Activated CD8-positive, alpha-beta memory T cell treated with anti-CD3 and anti-CD28 coated beads for 36 hours (primary cell): ENCODE measurements around the gene GPR25. TPM values are rescaled to one million over a fixed set of nuclear protein-coding genes. Genes with fewer than 3 reads are reported as not detected.

Source experiments
- CTCF ChIA-PET: fragments of 350-600 bp; sonication (Branson Sonifier 250); formaldehyde crosslinking; loops from one replicate; lab custom pipeline; 2021; ENCODE audit warnings: antibody characterized with exemption; lab: Charles Lee
- POLR2A ChIA-PET: fragments of 350-600 bp; sonication (Branson Sonifier 250); formaldehyde crosslinking; loops from one replicate; lab custom pipeline; 2021; ENCODE audit warnings: antibody characterized with exemption; lab: Charles Lee
- total RNA-seq, 2 experiments: library from RNA; stranded (reverse); gene quantifications; one replicate each; pipeline ENCODE4 v1.2.3, GENCODE V29; 2021

Gene GPR25
- total RNA-seq, 2 experiments from 2014 or later: not detected

- ChIA-PET CTCF (interaction anchor here (3.9 kb wide), 1 partner anchor 10 kb away, joined by 19 read pairs; no protein-coding TSS in a partner anchor), POLR2A (interaction anchor here (0.8 to 2.2 kb wide), 5 partner anchors 9 to 27 kb away, joined by 4 to 19 read pairs (median 10); no protein-coding TSS in a partner anchor)
Observed at GRCh38 chr1:200889571-200889970, 16.8 kb downstream of the GPR25 start.

DNA sequence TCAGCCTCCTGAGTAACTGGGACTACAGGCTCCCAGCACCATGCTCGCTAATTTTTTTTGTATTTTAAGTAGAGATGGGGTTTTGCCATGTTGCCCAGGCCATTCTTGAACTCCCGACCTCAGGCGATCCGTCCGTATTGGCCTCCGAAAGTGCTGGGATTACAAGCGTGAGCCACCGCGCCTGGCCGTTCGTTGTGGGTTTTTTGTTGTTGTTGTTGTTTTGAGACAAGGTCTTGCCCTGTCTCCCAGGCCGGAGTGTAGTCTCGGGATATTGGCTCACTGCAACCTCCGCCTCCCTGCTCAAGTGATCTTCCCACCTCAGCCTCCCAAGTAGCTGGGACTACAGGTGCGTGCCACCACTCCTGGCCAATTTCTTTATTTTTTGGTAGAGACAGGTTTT lies 17.2 kb downstream of the GPR25 start:
- CTCF ChIA-PET: interaction anchor here (0.6 to 3.9 kb wide), 5 partner anchors 10 to 29 kb away, joined by 3 to 19 read pairs (median 5); no protein-coding TSS in a partner anchor
- POLR2A ChIA-PET: interaction anchor here (0.9 to 2.2 kb wide), 4 partner anchors 10 to 23 kb away, joined by 4 to 19 read pairs (median 7); no protein-coding TSS in a partner anchor

DNA sequence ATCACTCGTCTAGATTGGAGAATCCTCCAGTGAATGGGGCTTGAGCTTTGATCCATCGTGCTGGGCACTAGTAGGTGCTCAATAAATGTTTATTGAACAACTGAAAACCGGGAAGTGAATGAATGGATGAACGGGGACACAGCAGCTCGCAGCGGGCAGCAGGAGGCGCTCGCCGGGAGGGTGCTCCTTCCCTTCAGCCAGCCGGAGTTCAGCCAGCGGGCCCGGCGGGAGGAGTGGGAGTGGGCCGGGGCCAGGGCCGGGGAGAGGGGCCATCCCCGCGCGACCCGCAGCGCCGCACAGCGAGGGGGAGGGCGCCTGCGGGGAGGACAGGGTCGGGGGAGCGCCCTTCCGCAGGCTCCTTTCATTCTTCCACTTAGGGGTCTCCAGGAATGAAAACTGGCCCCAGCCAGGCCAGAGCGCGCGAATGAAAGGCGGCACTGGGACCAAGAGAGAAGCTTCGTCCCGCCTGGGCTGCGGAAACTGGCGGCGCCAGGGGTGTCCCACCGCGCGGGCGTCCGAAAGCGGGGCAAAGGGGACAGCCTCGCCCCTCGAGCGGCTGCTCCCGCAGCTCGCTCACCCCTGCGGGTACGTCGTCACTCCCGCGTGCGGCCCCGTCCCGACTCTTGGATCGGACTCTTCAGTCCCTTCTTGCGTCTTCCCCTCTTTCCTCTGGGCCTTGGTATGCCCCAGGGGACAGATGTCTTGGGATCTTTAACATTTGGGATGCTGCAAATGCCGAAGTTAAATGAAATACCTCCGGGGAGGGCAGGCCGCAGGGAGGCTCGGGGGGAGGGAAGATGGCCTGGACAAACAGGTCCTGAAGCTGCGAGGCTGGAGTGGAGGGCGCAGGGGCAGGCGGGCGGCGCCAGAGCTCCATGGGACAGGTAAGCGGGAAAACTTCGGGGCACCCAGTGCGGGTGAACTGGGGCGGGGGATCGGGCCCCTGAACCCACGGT lies 18.3 kb downstream of the GPR25 start:
- POLR2A ChIA-PET: interaction anchor here (0.6 to 0.8 kb wide), 3 partner anchors 11 to 266 kb away, joined by 3 to 6 read pairs (median 3); partner anchors contain the start of gene DDX59
- CTCF ChIA-PET: interaction anchor here (0.6 to 3.9 kb wide), 6 partner anchors 11 to 34 kb away, joined by 3 to 19 read pairs (median 5); no protein-coding TSS in a partner anchor

- ChIA-PET POLR2A (interaction anchor here (0.6 to 0.8 kb wide), 3 partner anchors 12 to 267 kb away, joined by 3 to 6 read pairs (median 3); partner anchors contain the start of gene DDX59), CTCF (interaction anchor here (1.0 to 2.4 kb wide), 3 partner anchors 13 to 24 kb away, joined by 3 to 9 read pairs (median 5); no protein-coding TSS in a partner anchor)
Observed at GRCh38 chr1:200891774-200892157, 19.0 kb downstream of the GPR25 start.

- ChIA-PET CTCF (interaction anchor here (2.4 kb wide), 1 partner anchor 12 kb away, joined by 9 read pairs; no protein-coding TSS in a partner anchor), POLR2A (no interaction called here)
Observed at GRCh38 chr1:200892546-200892945, 19.8 kb downstream of the GPR25 start.

- ChIA-PET CTCF (no interaction called here), POLR2A (no interaction called here)
Observed at GRCh38 chr1:200892958-200893357, 20.2 kb downstream of the GPR25 start.

GRCh38 chr1:200893411-200893901 lies 20.7 kb downstream of the GPR25 start:
- ChIA-PET CTCF (no interaction called here), POLR2A (no interaction called here)

DNA sequence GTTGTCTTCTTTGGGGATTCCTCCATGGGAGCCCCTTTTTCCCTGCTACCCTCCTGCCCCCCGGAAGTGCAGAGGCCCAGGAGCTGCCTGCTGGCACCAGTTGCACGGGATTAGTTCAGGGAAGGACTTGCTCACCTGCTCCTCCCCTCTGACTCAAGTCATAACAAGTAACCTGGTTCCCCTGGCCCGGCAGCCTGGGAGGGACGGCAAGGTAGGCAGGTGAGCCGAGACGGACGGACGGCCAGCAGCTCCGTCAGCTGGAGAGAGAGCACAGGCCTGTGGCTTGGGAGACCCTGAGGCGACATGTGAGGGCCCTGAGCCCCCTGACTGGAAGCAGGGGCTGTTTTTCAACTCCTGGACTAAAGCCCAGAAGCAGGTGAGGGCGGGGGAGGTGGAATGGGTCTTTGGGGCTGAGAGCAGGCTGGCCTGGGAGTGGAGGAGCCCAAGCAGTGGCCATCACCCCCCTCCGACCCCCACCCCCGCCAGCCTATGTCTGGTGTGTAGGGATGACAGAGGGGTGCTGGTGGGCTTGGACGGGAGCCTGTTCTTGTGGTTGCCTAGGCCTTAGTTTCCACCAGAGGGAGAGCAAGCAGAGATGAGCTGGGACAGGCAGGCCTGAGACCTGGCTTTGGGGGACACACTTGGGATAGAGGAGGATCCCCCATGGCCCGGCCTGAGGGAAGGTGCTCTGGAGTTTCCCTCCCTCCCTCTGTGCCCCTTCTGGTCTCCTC lies 22.1 kb downstream of the GPR25 start, which contains the start of gene INAVA:
Gene INAVA, plus strand, starts transcription at position 189 of the 731 bp plus-strand sequence. CDS start 3,501 bp downstream, outside the sequence.
- ChIA-PET POLR2A (interaction anchor here (0.6 kb wide), 1 partner anchor 45 kb away, joined by 3 read pairs; no protein-coding TSS in a partner anchor), CTCF (no interaction called here)

DNA sequence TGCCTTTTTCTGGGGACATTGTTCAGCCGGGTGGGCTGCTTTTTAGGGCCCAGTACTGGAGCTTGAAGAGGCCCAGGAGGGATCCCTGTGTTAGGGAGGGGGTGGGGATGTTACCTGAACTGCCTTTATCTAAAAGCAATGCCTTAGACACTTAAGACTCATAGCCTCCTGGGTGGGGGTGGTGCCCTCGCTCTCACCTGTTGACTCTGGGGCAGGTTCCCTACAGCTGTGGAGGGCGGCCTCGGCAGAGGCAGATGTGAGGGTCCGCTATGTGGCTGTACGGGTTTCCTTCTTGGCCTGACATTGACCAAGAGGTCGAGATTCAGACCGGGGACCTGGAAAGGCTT lies 22.6 kb downstream of the GPR25 start:
- CTCF ChIA-PET: no interaction called here

GRCh38 chr1:200895801-200896530 lies 23.2 kb downstream of the GPR25 start:
- POLR2A ChIA-PET: interaction anchor here (0.6 kb wide), 1 partner anchor 8 kb away, joined by 3 read pairs; no protein-coding TSS in a partner anchor
- CTCF ChIA-PET: interaction anchor here (0.6 to 1.0 kb wide), 2 partner anchors 16 to 124 kb away, joined by 3 read pairs; no protein-coding TSS in a partner anchor

More for the DNA sequence above, 22.6 kb downstream of the GPR25 start:
- POLR2A ChIA-PET: interaction anchor here (0.6 kb wide), 2 partner anchors 9 to 45 kb away, joined by 3 read pairs; no protein-coding TSS in a partner anchor

- POLR2A ChIA-PET: no interaction called here
- CTCF ChIA-PET: interaction anchor here (0.6 to 1.0 kb wide), 2 partner anchors 15 to 124 kb away, joined by 3 read pairs; no protein-coding TSS in a partner anchor
Observed at GRCh38 chr1:200896531-200897196, 23.9 kb downstream of the GPR25 start.

DNA sequence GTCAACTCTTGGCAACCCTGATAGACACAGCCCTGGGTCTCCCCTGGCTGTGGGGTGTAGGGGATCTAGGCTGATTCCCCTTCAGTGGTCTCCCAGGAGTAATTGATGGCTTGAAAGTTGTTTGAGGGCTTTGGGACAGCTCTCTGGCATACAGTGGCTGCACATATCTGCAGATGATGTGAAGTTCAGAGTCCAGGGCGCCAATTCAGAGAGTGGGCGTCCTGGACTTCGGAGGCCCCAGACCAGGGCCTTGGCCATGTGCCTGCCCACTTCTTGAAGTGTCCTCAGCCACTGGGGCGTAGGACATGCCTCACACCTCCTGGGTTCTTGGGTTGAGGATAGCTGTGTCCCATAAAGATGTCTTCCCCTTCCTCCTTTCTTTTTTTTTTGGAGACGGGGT lies 24.5 kb downstream of the GPR25 start:
- ChIA-PET CTCF (no interaction called here), POLR2A (no interaction called here)

- ChIA-PET CTCF (no interaction called here), POLR2A (no interaction called here)
Observed at GRCh38 chr1:200899015-200899386, 26.2 kb downstream of the GPR25 start.

DNA sequence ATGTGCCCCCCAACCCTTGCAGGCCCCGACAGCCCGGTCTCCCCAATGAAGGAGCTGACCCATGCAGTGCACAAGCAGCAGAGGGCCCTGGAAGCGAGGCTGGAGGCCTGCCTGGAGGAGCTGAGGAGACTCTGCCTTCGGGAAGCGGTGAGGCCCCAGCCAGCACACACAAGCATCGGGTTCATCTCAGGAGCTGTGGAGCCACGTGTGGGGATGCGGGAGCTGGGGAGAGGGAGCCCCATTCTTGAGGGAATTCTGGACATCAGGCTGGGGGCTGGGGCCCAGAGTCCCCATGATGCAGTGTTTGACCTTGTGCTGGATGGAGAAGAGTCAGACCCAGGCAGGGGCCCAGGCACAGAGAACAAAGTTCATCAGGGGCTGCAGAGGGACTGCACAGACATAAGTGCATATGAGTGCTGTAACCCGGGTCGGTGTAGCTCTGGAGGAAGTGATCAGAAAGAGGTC lies 26.7 kb downstream of the GPR25 start:
- CTCF ChIA-PET: no interaction called here
- POLR2A ChIA-PET: no interaction called here

DNA sequence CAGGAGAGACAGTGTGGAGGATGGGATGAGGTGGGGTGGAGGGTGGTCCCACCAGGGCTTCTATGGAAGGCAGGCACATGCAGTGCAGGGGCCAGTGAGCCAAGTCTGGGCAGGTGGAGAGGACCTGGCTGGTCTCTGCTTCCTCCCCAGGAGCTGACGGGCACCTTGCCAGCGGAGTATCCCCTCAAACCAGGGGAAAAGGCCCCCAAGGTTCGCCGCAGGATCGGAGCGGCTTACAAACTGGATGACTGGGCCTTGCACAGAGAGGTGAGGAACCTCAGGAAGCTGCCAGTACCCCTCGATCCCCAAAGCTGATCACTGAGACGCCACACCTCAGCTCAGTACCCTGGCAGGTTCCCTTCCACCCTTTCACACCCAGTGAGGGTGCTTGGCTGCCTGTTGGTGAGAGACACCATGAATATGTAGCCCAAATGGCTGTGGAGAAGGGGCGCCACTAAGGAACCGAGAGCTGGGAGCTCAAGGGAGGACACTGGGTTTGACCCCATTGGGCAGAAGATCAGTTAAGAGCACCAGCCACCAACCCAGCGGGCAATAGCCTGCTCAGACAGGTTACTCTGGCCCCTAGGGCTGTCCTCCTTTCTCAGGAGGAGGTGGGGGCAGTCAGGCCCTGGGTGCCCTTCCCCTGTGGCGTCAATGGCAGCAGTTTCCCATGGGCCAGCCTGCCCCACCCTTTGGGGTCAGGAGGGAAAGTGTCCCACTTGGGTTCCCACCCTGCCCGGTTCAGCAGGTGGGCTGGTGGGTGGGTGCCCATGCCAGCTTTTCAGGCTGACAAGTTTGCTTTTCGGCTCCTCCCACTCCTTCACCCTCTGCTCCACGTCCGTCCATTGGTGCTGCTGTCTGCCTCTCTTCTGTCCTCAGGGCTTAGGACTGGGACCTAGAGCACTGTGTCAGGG lies 27.4 kb downstream of the GPR25 start:
- ChIA-PET CTCF (interaction anchor here (1.2 kb wide), 1 partner anchor 12 kb away, joined by 3 read pairs; no protein-coding TSS in a partner anchor), POLR2A (no interaction called here)

DNA sequence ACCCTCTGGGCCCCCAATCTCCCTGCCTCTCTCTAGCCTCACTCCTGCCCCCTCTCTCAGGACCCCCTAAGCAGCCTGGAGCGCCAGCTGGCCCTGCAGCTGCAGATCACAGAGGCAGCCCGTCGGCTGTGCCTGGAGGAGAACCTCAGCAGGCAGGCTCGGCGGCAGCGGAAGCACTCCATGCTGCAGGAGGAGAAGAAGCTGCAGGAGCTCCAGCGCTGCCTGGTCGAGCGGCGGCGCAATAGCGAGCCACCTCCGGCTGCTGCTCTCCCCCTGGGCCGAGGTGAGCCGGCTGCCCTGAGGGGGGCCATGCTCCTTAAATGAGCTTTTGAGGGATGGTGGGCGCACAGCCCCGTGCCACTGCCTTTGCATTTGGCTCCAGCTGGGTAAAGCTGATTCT lies 28.1 kb downstream of the GPR25 start:
- CTCF ChIA-PET: interaction anchor here (1.2 kb wide), 1 partner anchor 13 kb away, joined by 3 read pairs; no protein-coding TSS in a partner anchor

More for the DNA sequence above, 28.1 kb downstream of the GPR25 start:
- POLR2A ChIA-PET: no interaction called here
